ENCODE results near the gene KLF7.

DNA sequence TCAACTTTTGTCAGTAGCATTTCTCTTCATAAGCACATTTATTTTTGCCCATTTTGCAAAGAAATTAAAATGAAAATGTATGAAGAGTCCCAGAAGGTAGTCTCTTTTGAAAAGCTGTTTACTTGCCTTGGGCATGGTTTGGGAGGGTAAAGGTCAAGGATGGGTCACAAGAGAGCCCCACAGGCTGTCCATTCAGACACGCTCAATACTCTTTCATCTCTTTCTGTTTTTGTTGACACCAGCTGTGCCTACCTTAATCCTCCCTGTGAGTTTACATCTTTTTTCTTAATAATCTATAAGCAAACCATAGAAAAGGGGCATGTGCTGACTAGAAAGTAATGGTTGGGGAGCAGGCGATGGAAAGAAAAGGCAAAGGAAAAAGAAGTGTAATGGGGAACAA lies 49.6 kb upstream of the KLF7 start:
- TF ChIP-seq, protein P1, sequence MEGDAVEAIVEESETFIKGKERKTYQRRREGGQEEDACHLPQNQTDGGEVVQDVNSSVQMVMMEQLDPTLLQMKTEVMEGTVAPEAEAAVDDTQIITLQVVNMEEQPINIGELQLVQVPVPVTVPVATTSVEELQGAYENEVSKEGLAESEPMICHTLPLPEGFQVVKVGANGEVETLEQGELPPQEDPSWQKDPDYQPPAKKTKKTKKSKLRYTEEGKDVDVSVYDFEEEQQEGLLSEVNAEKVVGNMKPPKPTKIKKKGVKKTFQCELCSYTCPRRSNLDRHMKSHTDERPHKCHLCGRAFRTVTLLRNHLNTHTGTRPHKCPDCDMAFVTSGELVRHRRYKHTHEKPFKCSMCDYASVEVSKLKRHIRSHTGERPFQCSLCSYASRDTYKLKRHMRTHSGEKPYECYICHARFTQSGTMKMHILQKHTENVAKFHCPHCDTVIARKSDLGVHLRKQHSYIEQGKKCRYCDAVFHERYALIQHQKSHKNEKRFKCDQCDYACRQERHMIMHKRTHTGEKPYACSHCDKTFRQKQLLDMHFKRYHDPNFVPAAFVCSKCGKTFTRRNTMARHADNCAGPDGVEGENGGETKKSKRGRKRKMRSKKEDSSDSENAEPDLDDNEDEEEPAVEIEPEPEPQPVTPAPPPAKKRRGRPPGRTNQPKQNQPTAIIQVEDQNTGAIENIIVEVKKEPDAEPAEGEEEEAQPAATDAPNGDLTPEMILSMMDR (conservative IDR thresholded peaks at IDR 0.05; ENCODE audit: low read depth, low read length), result no peak
- no peak for TF ChIP-seq EZH2 (IDR thresholded peaks at IDR 0.05; ENCODE audit: low read length, unreplicated experiment)

Data from PC-3 (cell line).